Stimulated activated CD4-positive, alpha-beta T cell treated with anti-CD3 and anti-CD28 coated beads, TNF-alpha, amount 100 ng/mL, for 48 hours (primary cell): ENCODE data around the gene SVEP1.

Source experiments
- DNase-seq, 3 donors: peaks; one replicate each; pipeline ENCODE4 v3.0.0-alpha.2; 2020; ENCODE audit warnings: low read depth in 3 of 3

SVEP1 gene

DNA sequence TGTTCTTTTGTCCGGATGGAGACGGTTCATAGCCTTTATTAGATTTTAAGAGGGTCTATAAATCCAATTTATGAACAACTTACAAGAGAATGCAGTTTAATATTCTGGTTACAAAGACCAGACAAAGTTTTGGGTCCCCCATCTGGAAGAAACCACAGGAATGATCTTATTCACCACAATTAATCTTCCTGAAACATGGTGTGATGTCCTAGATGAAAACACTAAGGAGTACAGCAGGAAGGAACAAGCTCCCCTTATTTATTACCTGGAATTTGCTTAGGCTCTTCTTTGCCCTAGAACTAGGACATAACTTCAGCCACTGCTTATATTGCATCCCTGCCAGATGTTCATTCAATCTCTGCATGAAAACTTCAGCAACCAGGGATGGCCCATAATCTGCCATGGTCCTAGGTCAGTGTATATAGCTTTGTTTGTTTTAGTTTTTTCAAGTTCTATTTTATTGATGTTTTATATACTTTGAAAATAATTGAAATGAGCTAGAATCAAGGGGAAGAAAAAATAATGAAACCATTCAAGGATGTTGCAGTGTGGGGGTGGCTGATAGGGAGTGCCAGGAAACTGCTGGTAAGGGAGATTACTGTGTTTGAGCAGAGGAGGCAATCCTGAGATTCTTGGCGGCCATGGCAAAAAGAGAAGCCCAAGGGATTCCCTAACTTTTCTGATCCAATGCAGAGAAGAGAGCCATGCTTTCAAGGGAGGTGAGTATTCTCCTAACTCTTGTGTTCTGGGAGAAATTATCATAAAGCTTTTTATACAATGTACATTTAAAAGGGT is 258.7 kb downstream of the SVEP1 start:
- no peak for DNase-seq

GRCh38 chr9:110319781-110320492 is 259.6 kb downstream of the SVEP1 start:
- no peak for DNase-seq

GRCh38 chr9:110317911-110318310 is 261.6 kb downstream of the SVEP1 start:
- DNase-seq = no peak

- no peak for DNase-seq
These were observed 263.1 kb downstream of the SVEP1 start for GRCh38 chr9:110316261-110317075.
